ENCODE data around the gene MYBL2.

GRCh38 chr20:43669332-43669731 is 2.4 kb downstream of the MYBL2 start:
- TF ChIP-seq, protein P1, sequence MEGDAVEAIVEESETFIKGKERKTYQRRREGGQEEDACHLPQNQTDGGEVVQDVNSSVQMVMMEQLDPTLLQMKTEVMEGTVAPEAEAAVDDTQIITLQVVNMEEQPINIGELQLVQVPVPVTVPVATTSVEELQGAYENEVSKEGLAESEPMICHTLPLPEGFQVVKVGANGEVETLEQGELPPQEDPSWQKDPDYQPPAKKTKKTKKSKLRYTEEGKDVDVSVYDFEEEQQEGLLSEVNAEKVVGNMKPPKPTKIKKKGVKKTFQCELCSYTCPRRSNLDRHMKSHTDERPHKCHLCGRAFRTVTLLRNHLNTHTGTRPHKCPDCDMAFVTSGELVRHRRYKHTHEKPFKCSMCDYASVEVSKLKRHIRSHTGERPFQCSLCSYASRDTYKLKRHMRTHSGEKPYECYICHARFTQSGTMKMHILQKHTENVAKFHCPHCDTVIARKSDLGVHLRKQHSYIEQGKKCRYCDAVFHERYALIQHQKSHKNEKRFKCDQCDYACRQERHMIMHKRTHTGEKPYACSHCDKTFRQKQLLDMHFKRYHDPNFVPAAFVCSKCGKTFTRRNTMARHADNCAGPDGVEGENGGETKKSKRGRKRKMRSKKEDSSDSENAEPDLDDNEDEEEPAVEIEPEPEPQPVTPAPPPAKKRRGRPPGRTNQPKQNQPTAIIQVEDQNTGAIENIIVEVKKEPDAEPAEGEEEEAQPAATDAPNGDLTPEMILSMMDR (conservative IDR thresholded peaks at IDR 0.05; ENCODE audit: low read depth, low read length), result no peak
- TF ChIP-seq EZH2 (IDR thresholded peaks at IDR 0.05; ENCODE audit: low read length, unreplicated experiment), result no peak
- no peak for TF ChIP-seq EZH2phosphoT487 (IDR thresholded peaks at IDR 0.05; ENCODE audit: borderline replicate concordance, low read length)

All from PC-3 (cell line).